ENCODE measurements around the gene MELTF.

MELTF gene

GRCh38 chr3:196994056-196994455 lies 35.6 kb downstream of the MELTF start:
- no peak for DNase-seq (ENCODE audit: low read depth in 2 of 2)

GRCh38 chr3:196992461-196993065 lies 37.1 kb downstream of the MELTF start:
- no peak for DNase-seq (ENCODE audit: low read depth in 2 of 2)

DNA sequence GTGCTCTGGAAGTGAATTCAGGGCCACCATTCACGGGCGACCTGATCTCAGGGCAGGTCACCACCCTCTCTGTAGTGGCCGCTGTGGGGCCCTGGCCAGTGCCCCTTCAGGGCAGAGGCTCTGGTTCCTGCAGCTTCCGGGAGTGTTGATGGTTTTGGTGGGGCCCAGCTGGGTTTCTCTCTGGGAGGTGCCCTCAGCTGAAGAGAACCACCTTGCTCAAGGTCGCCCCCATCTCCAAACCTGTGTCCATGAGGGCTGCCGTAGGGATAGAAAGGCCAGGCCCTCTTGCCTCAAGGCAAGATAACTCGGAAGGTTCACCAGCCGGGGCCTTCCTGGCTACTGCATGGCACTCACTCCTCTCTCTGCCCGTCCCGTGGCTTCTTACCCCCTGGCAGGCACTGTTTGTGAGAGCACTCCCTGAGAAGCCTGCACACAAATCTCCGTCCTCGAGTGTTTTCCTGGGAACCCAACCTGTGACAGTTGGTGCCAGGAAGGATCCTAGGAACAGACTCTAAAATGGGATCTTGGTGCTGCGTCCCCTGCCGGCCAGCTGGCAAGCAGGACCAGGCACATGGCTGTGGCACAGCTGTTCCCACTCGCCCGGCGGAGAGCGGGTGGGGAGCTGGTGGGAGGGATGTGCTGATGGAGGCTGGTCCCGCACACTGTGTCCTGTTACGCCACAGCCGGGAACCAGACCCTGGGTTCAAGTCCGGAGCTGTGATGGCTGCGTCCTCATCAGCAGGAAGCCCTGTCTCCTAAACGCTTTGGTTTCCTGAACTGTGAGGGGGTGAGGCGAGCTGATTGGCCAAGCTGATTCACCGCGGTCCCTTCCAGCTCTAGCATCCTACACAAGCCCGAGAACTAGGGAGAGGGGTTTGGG lies 37.8 kb downstream of the MELTF start:
- DNase-seq (ENCODE audit: low read depth in 2 of 2): no peak

- no peak for DNase-seq (ENCODE audit: low read depth in 2 of 2)
Observed at GRCh38 chr3:196990601-196991007, 39.0 kb downstream of the MELTF start.

DNA sequence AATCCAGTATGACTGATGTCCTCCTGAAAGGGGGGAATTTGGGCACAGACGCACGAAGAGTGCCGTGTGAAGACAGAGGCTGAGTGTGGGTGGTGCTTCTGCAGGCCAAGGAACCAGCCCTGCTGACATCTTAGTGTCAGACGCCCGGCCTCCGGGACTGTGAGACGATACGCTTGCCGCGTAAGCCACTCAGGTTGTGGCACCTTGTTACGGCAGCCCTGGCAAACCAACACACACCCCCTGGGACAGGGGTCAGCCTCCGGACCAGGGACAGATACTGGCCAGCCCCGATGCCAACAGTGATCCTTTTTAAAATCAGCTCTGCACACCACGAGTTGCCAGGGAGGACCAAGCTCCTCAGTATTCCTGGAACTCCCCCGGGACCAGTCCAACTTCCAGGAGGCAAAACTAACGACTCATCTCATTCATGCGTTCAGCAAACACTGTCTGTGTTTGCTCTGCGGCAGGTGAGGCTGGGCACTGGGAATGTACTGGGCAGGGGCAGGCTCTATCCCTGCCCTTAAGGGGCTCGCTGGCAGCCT lies 39.8 kb downstream of the MELTF start:
- no peak for DNase-seq (ENCODE audit: low read depth in 2 of 2)

- no peak for DNase-seq (ENCODE audit: low read depth in 2 of 2)
Observed at GRCh38 chr3:196988241-196989029, 41.2 kb downstream of the MELTF start.

DNA sequence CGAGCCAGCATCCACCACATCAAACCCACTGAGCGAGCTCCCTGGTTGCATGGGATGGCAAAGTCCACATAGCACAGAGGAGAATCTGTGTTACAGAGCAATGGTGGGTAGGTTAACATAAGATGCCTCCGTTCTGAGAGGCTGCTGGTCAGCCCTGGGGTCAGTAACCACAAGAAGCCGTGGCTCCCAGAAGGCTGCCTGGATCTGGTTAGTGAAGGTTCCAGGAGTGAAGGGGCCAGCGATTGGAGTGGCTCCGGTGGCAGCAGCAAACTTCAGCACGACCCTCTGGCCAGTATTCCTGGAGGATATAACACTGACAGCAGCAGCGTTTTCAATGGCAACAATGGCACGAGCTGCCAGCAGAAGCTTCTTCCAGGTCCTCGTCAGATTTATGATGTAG lies 42.6 kb downstream of the MELTF start:
- DNase-seq (ENCODE audit: low read depth in 2 of 2): no peak

DNA sequence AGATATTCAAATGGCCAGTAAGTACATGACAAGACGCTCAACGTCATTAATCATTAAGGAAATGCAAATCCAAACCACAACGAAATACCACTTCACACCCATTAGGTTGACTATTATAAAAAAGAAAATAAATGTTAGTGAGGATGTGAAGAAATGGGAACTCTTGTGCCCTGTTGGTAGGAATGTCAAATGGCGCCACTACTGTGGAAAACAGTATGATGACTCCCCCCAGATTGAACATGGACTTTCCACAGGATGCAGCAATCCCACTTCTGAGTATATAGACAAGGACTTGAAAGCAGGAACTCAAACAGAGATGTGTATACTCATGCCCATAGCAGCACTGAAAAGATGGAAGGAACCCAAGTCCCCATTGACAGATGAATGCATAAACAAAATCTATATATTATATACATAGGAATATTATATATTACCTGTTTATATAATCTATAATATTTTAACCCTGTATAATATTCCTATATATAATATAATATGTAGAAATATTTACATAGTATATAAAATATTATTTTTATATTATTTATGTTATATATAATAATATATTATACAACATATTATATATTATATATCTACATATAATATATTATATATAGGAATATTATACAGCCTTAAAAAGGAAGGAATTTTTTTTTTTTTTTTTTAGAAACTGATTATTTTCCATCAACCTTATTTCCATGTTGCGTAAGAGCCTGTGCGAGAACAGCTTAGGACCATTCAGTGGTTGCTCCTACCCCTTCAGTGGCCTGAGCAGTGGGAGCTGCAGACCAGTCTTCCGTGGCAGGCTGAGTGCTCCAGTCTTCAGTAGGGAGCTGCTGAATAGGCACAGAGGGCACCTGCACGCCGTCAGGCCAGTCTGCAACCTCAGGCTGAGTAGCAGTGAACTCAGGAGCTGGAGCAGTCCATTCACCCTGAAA lies 43.4 kb downstream of the MELTF start:
- no peak for DNase-seq (ENCODE audit: low read depth in 2 of 2)

DNA sequence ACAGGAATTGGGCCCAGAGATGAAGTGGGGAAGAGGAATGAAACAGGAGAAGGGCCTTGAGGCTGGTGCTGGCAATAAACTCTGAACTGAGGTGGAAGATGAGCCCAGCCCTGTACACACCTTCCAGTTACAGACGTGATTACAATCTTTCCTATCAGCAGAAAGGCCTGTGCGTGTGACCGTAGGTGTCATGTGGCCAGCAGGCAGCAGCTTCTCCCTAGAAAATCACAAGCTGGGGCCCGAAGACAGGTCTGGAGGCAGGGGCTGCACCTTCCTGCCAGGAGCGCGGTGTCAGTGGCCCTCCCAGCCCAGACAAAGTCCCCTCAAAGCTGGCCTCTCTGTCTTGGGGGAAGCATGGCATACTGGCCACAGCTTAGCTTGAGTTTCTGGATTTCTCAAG lies 44.3 kb downstream of the MELTF start:
- no peak for DNase-seq (ENCODE audit: low read depth in 2 of 2)

DNA sequence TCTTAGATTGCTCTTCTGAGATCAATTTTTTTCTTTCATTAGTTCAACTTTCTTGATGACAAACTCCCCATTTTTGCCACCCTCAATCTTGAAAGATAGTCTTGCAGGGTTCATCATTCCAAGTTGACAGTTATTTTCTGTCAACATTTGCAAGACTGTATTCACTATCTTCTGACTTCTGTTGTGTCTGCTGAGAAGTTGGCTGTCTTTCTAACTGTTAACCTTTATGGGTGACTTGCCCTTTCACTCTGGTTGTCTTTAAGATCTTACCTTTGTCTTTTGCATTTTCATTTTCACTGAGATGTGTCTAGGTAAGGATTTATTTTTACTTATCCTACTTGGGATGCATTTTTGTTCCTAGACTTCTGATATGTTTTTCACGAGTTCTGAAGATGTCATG lies 46.4 kb downstream of the MELTF start:
- no peak for DNase-seq (ENCODE audit: low read depth in 2 of 2)

DNA sequence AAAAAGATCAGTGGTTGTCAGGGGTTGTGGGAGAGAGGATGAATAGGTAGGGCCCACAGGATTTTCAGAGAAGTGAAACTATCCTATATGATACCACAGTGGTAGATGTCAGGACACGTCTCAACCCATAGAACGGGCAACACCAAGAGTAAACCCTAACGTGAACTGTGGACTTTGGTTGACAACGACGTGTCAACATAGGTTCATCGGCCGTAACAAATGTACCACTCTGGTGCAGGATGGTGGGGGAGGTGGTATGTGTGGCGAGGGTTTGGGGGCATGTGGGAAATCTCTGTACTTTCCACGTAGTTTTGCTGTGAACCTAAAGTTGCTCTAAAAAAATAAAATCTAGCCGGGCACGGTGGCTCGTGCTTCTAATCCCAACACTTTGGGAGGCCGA lies 48.0 kb downstream of the MELTF start:
- no peak for DNase-seq (ENCODE audit: low read depth in 2 of 2)

GRCh38 chr3:196979545-196979944 lies 50.1 kb downstream of the MELTF start:
- peak in 1 of 2 experiments; percentile 23 for DNase-seq (ENCODE audit: low read depth in 2 of 2)

DNA sequence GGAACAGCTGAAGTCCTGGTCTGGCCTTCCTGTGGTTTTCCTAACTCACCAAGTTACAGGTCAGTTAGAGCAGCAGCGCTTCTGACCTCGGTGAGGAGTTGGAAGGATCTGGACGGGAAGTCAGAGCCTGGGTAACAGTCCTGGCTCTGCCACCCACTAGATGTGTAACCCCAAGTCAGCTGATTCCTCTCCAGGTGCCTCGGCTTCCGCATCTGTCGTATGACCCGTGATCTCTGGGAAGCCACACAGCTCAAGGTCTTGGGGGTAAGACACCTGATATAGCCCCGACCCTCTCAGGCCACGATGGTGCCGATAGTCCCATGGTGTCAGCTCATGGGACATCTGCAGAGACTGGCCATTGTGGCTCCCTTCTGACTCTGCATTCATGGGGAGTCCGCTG lies 52.7 kb downstream of the MELTF start:
- no peak for DNase-seq (ENCODE audit: low read depth in 2 of 2)

DNA sequence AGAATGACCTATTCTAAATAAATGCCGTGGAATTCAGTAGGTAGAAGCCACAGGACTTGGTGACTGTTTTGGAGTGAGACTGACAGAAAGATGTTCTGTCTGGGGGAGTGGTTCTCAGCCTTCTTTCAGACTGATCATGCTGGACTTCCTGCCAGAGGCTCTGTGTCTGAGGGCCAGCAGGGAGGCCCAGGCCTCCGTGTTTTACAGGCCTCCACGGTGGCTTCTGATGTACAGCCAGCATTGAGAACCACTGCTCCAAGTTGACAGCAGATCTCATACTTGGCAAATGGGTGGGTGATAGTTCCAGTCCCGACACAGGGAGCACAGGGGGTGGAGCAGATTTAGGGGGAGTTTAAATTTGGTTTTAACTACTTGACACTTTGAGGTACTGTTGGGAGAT lies 54.3 kb downstream of the MELTF start:
- no peak for DNase-seq (ENCODE audit: low read depth in 2 of 2)

DNA sequence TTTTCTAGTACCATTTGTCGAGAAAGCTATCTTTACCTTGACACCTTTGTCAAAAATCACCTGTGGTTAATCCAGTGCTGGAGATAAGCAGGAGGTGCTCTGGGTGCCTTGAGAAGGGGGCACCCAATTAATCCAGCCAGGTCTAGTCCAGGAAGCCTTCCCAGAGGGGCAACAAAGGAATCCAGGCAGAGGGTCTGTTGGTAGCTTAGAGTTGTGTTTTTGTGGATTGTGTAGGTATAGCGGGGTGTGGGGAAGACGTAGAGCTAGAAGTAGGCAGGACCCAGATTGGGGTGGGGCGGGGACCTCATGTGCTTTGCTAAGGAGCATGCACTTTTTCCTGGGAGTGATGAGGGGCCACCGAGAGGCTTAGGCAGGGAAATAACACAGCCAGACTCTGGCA lies 55.0 kb downstream of the MELTF start:
- DNase-seq (ENCODE audit: low read depth in 2 of 2): no peak

DNA sequence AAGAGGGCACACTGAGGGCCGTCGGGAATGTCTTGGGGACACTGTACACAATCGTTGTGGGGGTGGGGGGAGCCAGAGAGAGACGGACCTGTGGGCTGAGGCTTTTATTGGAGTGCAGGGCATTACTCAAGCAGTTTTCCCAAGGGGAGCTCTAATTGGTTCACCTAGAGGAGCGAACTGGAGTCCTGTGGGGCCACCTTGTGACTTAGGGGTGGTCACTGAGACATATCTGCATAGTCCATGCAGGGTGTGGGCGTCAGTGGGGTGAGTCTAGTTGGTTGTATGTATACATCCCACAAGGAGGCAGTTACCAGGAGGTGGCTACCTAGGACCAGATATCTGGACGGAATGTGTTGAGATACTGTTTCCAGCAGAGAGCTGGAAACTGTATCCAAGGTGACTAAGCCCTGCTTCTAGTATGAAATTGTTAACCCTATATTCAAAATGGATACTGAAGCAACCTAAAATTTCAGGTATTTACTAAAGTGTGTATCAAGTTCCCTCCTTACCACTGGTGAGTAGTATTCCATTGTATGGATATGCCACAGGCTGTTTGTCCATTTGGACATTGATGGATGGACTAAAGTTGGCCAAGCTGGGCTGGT lies 58.4 kb downstream of the MELTF start:
- no peak for DNase-seq (ENCODE audit: low read depth in 2 of 2)

DNA sequence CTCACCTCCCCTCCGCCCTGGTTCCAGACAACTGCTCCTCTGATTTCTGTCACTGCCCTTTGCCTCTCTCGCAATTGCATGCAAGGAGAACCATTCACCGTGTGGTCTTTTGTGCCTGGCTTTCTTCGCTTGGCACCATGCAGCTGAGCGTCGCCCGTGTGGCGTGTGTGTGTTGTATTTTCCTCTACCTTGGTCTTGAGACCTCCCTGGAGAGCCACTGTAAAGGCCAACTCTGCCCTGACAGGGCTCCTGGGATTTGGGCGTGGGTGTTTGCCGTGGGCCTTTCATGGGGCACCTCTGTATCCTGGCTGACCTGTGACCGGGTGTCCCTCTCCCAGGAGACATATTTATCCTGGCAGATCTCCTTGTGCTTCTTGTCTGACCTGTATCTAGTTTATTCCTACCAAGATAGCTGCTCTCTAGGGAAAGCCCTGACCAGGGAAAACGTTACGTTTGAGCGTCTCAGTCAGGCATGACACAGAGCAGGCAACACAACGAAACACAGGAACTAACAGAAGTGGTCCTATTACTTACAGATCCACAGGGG lies 59.0 kb downstream of the MELTF start:
- no peak for DNase-seq (ENCODE audit: low read depth in 2 of 2)

GRCh38 chr3:196969660-196970546 lies 59.7 kb downstream of the MELTF start:
- DNase-seq (ENCODE audit: low read depth in 2 of 2): peak in 1 of 2 experiments; percentile 10

- DNase-seq (ENCODE audit: low read depth in 2 of 2): no peak
Observed at GRCh38 chr3:196969134-196969659, 60.4 kb downstream of the MELTF start.

Measured in fibroblast of skin of left quadriceps (primary cell).